ENCODE measurements around the gene N4BP2L1. TPM values are rescaled to one million over a fixed set of nuclear protein-coding genes. Genes with fewer than 3 reads are reported as not detected.

The N4BP2L1 gene
- total and polyA plus RNA-seq, 8 donors = 4.9 to 46.1 (median 15.1) TPM

DNA sequence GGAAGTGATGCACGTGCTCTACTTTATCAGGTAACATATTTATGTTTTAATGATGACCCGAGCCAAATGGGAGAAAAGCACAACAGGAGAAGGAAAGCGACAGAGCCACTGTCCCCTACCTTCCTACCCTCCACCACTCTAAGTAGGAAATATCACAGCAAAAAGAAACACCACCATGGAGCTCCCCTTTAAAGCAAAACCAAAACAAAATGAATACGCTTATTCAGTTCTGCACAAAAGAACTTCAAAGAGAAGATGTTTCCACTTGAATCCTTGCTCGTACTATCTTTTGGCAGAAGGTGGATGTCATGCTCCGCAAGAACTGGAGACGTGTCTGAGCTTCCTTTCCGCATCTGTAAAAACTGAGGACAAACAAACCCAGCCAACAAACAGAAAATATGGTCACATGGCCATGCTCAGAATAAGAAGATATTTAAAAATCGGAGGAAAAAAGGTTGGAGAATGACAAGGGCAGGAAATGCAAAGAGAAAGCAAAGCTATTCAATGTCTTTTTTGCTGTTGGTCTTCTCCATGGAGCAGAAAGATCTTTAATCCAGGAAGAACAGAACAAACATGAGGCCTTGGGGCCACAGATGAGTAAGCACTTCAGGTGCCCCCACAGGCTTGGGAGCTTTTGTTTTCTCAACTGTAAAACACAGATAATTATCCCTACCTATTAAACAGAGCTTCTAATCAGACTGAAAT, 19.5 kb downstream of the N4BP2L1 start:
- WGBS, 5 donors = 87 to 95% (median 91%) methylated on average over 9 of the region's 9 CpGs
- no peaks in the 10 kb centered on the region for H3K27me3 ChIP-seq
- peaks cover 0 to 5% (median 2%) of the 10 kb centered on the region in 4 donors for H3K4me1 ChIP-seq
- no peak for DNase-seq
- H3K4me3 ChIP-seq = no peak overlapping the region
- intact Hi-C loops (cut with DNase I; ENCODE audit: low total_unique reads) = no loop called here
- no peaks in the 10 kb centered on the region for H3K9me3 ChIP-seq
- TF ChIP-seq CTCF (IDR thresholded peaks at IDR 0.05) = no peak
- no peak for TF ChIP-seq POLR2AphosphoS5 (IDR thresholded peaks at IDR 0.05)
- no peak overlapping the region for H3K27ac ChIP-seq
- H3K36me3 ChIP-seq = peaks cover 3 to 46% (median 26%) of the 10 kb centered on the region in 4 donors

DNA sequence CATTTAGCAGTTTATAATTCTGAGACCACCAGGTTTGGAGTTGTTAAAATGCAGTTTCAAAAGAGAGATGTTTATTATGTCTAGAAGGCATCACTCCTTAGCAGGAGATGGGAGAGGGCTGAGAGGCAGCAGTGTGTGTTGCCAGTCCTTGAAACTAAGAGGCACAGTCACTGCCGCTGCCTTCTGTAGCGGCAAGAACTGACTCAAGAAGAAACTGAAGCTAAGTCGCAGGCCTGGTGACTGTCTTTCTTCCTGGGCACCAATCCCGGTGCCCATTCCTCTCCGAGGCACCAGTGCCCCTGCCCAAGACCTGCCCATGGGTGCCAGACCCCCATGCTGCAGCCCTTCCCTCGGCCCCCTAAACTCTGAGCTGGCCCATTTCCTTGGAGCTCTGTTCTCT, 20.1 kb downstream of the N4BP2L1 start:
- H3K27ac ChIP-seq = no peak overlapping the region
- no peaks in the 10 kb centered on the region for H3K27me3 ChIP-seq
- no peaks in the 10 kb centered on the region for H3K9me3 ChIP-seq
- peaks cover 0 to 5% (median 2%) of the 10 kb centered on the region in 4 donors for H3K4me1 ChIP-seq
- H3K36me3 ChIP-seq = peaks cover 3 to 52% (median 30%) of the 10 kb centered on the region in 4 donors
- WGBS, 5 donors = 86 to 94% (median 92%) methylated on average over 6 of the region's 6 CpGs
- TF ChIP-seq POLR2A (IDR thresholded peaks at IDR 0.05) = no peak
- no peak for TF ChIP-seq CTCF (IDR thresholded peaks at IDR 0.05)
- TF ChIP-seq EP300 (IDR thresholded peaks at IDR 0.05) = no peak
- TF ChIP-seq POLR2AphosphoS5 (IDR thresholded peaks at IDR 0.05) = no peak
- no peak overlapping the region for H3K4me3 ChIP-seq
- intact Hi-C loops (cut with DNase I; ENCODE audit: low total_unique reads) = no loop called here
- no peak for DNase-seq

- no peak for DNase-seq
- Histone ChIP-seq H3K27me3 (no peaks in the 10 kb centered on the region), H3K27ac (no peak overlapping the region), H3K9me3 (no peaks in the 10 kb centered on the region), H3K36me3 (peaks cover 3 to 69% (median 38%) of the 10 kb centered on the region in 4 donors), H3K4me1 (no peaks in the 10 kb centered on the region), H3K4me3 (no peak overlapping the region)
- intact Hi-C loops (cut with DNase I; ENCODE audit: low total_unique reads) = no loop called here
- TF ChIP-seq POLR2AphosphoS5 (IDR thresholded peaks at IDR 0.05) = no peak
- no peak for TF ChIP-seq CTCF (IDR thresholded peaks at IDR 0.05)
- TF ChIP-seq EP300 (IDR thresholded peaks at IDR 0.05) = no peak
- TF ChIP-seq POLR2A (IDR thresholded peaks at IDR 0.05) = no peak
- WGBS, 5 donors = 85 to 99% (median 92%) methylated on average over 4 of the region's 4 CpGs
Measured at GRCh38 chr13:32403108-32403507, 24.8 kb downstream of the N4BP2L1 start.

GRCh38 chr13:32391101-32391619, 36.8 kb downstream of the N4BP2L1 start:
- 66 to 90% (median 75%) methylated on average over 4 of the region's 4 CpGs for WGBS, 5 donors
- Histone ChIP-seq H3K4me1 (no peaks in the 10 kb centered on the region), H3K27ac (no peak overlapping the region), H3K27me3 (no peaks in the 10 kb centered on the region), H3K9me3 (no peaks in the 10 kb centered on the region), H3K36me3 (no peaks in the 10 kb centered on the region), H3K4me3 (no peak overlapping the region)
- no peak for DNase-seq
- intact Hi-C loops (cut with DNase I; ENCODE audit: low total_unique reads) = no loop called here
- TF ChIP-seq POLR2A (IDR thresholded peaks at IDR 0.05) (no peak), CTCF (IDR thresholded peaks at IDR 0.05) (no peak), POLR2AphosphoS5 (IDR thresholded peaks at IDR 0.05) (no peak), EP300 (IDR thresholded peaks at IDR 0.05) (no peak)

Data from stomach (tissue), 9 donors.